DOHH2 (cell line): Measurements from ENCODE around the gene TSLP.

Experiments
- H3F3A ChIP-seq: fragments of 200-600 bp; sonication (generic), shearing (Covaris generic); 2 replicates; pipeline ENCODE4 v1.6.0; 2016; ENCODE audit warnings: antibody characterized with exemption, mild to moderate bottlenecking; ENCODE audit not compliant: control insufficient read depth, insufficient read depth
- H3K27ac ChIP-seq: fragments of 200-600 bp; sonication (generic); 2 replicates; pipeline ENCODE4 v1.5.1; 2014; ENCODE audit warnings: low read depth, mild to moderate bottlenecking, low read length, moderate library complexity
- H3K27me3 ChIP-seq: fragments of 200-600 bp; sonication (generic); 2 replicates; pipeline ENCODE4 v1.6.1; 2014; ENCODE audit warnings: mild to moderate bottlenecking, low read length, mixed read lengths; ENCODE audit not compliant: control insufficient read depth
- H3K36me3 ChIP-seq: fragments of 200-600 bp; sonication (generic); 2 replicates; pipeline ENCODE4 v1.6.1; 2014; ENCODE audit warnings: mild to moderate bottlenecking, low read length, moderate library complexity, mixed read lengths; ENCODE audit not compliant: control insufficient read depth
- H3K4me1 ChIP-seq: fragments of 200-600 bp; sonication (generic); 2 replicates; pipeline ENCODE4 v1.6.1; 2014; ENCODE audit warnings: mild to moderate bottlenecking, low read length, mixed read lengths; ENCODE audit not compliant: control insufficient read depth
- H3K4me2 ChIP-seq: fragments of 200-600 bp; sonication (generic); 2 replicates; pipeline ENCODE4 v1.6.0; 2014; ENCODE audit warnings: mild to moderate bottlenecking, low read length, moderate library complexity
- H3K4me3 ChIP-seq: fragments of 200-600 bp; sonication (generic); 2 replicates; pipeline ENCODE4 v1.5.1; 2014; ENCODE audit warnings: mild to moderate bottlenecking, low read length, mixed read lengths
- H3K79me2 ChIP-seq: fragments of 200-600 bp; sonication (generic); 2 replicates; pipeline ENCODE4 v1.6.1; 2014; ENCODE audit warnings: mild to moderate bottlenecking, low read length, mixed read lengths; ENCODE audit not compliant: control insufficient read depth
- H3K9me2 ChIP-seq: fragments of 200-600 bp; sonication (generic); replicated peaks from 2 replicates; pipeline ENCODE4 v1.6.1; 2014; ENCODE audit warnings: mild to moderate bottlenecking, low read length, mixed read lengths; ENCODE audit not compliant: control insufficient read depth
- H3K9me3 ChIP-seq: fragments of 200-600 bp; sonication (generic); 2 replicates; pipeline ENCODE4 v1.6.1; 2014; ENCODE audit warnings: antibody characterized with exemption, low read length, mixed read lengths; ENCODE audit not compliant: control insufficient read depth, insufficient read depth
- H4K20me1 ChIP-seq: fragments of 200-600 bp; sonication (generic); 2 replicates; pipeline ENCODE4 v1.6.0; 2014; ENCODE audit warnings: low read depth, mild to moderate bottlenecking, antibody characterized with exemption, low read length, moderate library complexity; ENCODE audit not compliant: control insufficient read depth, insufficient read depth
- CTCF ChIP-seq: fragments of 200-600 bp; sonication (generic); IDR thresholded peaks from one replicate; pipeline ENCODE4 v1.5.1; 2014; ENCODE audit warnings: antibody characterized with exemption, mild to moderate bottlenecking, low read depth, low read length; ENCODE audit not compliant: poor library complexity, severe bottlenecking
- EZH2phosphoT487 ChIP-seq: fragments of 200-600 bp; sonication (generic); IDR thresholded peaks from 2 replicates; pipeline ENCODE4 v1.6.1; 2017; ENCODE audit warnings: borderline replicate concordance, mild to moderate bottlenecking, antibody characterized with exemption, low read length, moderate library complexity, mixed read lengths

TSLP gene

GRCh38 chr5:111107371-111107770 is 35.9 kb downstream of the TSLP start:
- Histone ChIP-seq H3F3A (no peaks in the 10 kb centered on the region), H3K4me2 (no peak overlapping the region), H4K20me1 (no peaks in the 10 kb centered on the region), H3K4me3 (no peak overlapping the region), H3K79me2 (peaks cover 5% of the 10 kb centered on the region), H3K27ac (no peak overlapping the region), H3K9me2 (no peaks in the 10 kb centered on the region), H3K36me3 (peaks cover 99% of the 10 kb centered on the region), H3K27me3 (no peaks in the 10 kb centered on the region), H3K9me3 (no peaks in the 10 kb centered on the region), H3K4me1 (no peaks in the 10 kb centered on the region)
- TF ChIP-seq CTCF (no peak), EZH2phosphoT487 (no peak)

- Histone ChIP-seq H3K9me2 (no peaks in the 10 kb centered on the region), H3K27ac (no peak overlapping the region), H3K4me1 (0 out of 2 replicates have a peak, but pooled peaks cover 7% of the 10 kb centered on the region), H3K4me3 (no peak overlapping the region), H3K4me2 (no peak overlapping the region), H3F3A (no peaks in the 10 kb centered on the region), H3K79me2 (peaks cover 15% of the 10 kb centered on the region), H4K20me1 (no peaks in the 10 kb centered on the region), H3K27me3 (no peaks in the 10 kb centered on the region), H3K36me3 (peaks cover 95% of the 10 kb centered on the region), H3K9me3 (no peaks in the 10 kb centered on the region)
- no peak for TF ChIP-seq CTCF
- no peak for TF ChIP-seq EZH2phosphoT487
These were observed 40.4 kb downstream of the TSLP start for GRCh38 chr5:111111956-111112355.

GRCh38 chr5:111113678-111114077 is 42.2 kb downstream of the TSLP start:
- H3K9me3 ChIP-seq, result no peaks in the 10 kb centered on the region
- no peaks in the 10 kb centered on the region for H4K20me1 ChIP-seq
- H3K4me3 ChIP-seq, result no peak overlapping the region
- H3K4me1 ChIP-seq, result 0 out of 2 replicates have a peak, but pooled peaks cover 7% of the 10 kb centered on the region
- no peaks in the 10 kb centered on the region for H3K9me2 ChIP-seq
- no peak overlapping the region for H3K27ac ChIP-seq
- TF ChIP-seq CTCF, result no peak
- no peak for TF ChIP-seq EZH2phosphoT487
- H3K27me3 ChIP-seq, result no peaks in the 10 kb centered on the region
- H3K36me3 ChIP-seq, result peaks cover 94% of the 10 kb centered on the region
- no peak overlapping the region for H3K4me2 ChIP-seq
- no peaks in the 10 kb centered on the region for H3F3A ChIP-seq
- H3K79me2 ChIP-seq, result peaks cover 19% of the 10 kb centered on the region
